ENCODE measurements around the gene VMAC.
"Not testable (repeated sequence)": the region's sequence is repeated elsewhere in the genome, so short reads cannot be mapped to it uniquely, and the experiment has no call there.

VMAC gene

GRCh38 chr19:5904352-5905113, at the start of gene VMAC:
TSS of gene VMAC (plus strand) at chr19:5904872. CDS start at chr19:5904891, 19 bp downstream.
- peak; percentile 100 for DNase-seq
- no peak for TF ChIP-seq POLR2A (IDR thresholded peaks at IDR 0.05; ENCODE audit: low read length)
- no peak for TF ChIP-seq GATA1 (IDR thresholded peaks at IDR 0.05; ENCODE audit: low read depth, low read length)

- not testable (repeated sequence) for DNase-seq
Measured at GRCh38 chr19:5855151-5855550, 49.5 kb upstream of the VMAC start.

GRCh38 chr19:5857203-5858081, 47.2 kb upstream of the VMAC start:
- no peak for DNase-seq
- TF ChIP-seq POLR2A (IDR thresholded peaks at IDR 0.05; ENCODE audit: low read length) = no peak

- DNase-seq = no peak
- TF ChIP-seq POLR2A (IDR thresholded peaks at IDR 0.05; ENCODE audit: low read length) (no peak), GATA1 (IDR thresholded peaks at IDR 0.05; ENCODE audit: low read depth, low read length) (no peak)
Measured at GRCh38 chr19:5863030-5863665, 41.5 kb upstream of the VMAC start.

- TF ChIP-seq GATA1 (IDR thresholded peaks at IDR 0.05; ENCODE audit: low read depth, low read length) = no peak
- TF ChIP-seq POLR2A (IDR thresholded peaks at IDR 0.05; ENCODE audit: low read length) = no peak
- no peak for DNase-seq
Measured at GRCh38 chr19:5864013-5864720, 40.5 kb upstream of the VMAC start.

- DNase-seq = no peak
- TF ChIP-seq GATA1 (IDR thresholded peaks at IDR 0.05; ENCODE audit: low read depth, low read length) (no peak), POLR2A (IDR thresholded peaks at IDR 0.05; ENCODE audit: low read length) (no peak)
Measured at GRCh38 chr19:5864725-5865486, 39.8 kb upstream of the VMAC start.

- TF ChIP-seq GATA1 (IDR thresholded peaks at IDR 0.05; ENCODE audit: low read depth, low read length) = no peak
- no peak for TF ChIP-seq POLR2A (IDR thresholded peaks at IDR 0.05; ENCODE audit: low read length)
Measured at GRCh38 chr19:5865772-5866171, 38.9 kb upstream of the VMAC start.

GRCh38 chr19:5867201-5868136, 37.2 kb upstream of the VMAC start:
- no peak for TF ChIP-seq GATA1 (IDR thresholded peaks at IDR 0.05; ENCODE audit: low read depth, low read length)
- TF ChIP-seq POLR2A (IDR thresholded peaks at IDR 0.05; ENCODE audit: low read length) = no peak
- no peak for DNase-seq

More at GRCh38 chr19:5865772-5866171, 38.9 kb upstream of the VMAC start:
- DNase-seq = no peak

GRCh38 chr19:5870986-5871394, 33.7 kb upstream of the VMAC start:
- TF ChIP-seq POLR2A (IDR thresholded peaks at IDR 0.05; ENCODE audit: low read length) = no peak
- TF ChIP-seq GATA1 (IDR thresholded peaks at IDR 0.05; ENCODE audit: low read depth, low read length) = no peak
- no peak for DNase-seq

GRCh38 chr19:5873617-5874199, 31.0 kb upstream of the VMAC start:
- no peak for TF ChIP-seq POLR2A (IDR thresholded peaks at IDR 0.05; ENCODE audit: low read length)
- no peak for TF ChIP-seq GATA1 (IDR thresholded peaks at IDR 0.05; ENCODE audit: low read depth, low read length)
- no peak for DNase-seq

- DNase-seq = not testable (repeated sequence)
Measured at GRCh38 chr19:5874496-5874895, 30.2 kb upstream of the VMAC start.

- no peak for TF ChIP-seq GATA1 (IDR thresholded peaks at IDR 0.05; ENCODE audit: low read depth, low read length)
- TF ChIP-seq POLR2A (IDR thresholded peaks at IDR 0.05; ENCODE audit: low read length) = no peak
- DNase-seq = no peak
Measured at GRCh38 chr19:5877427-5877826, 27.2 kb upstream of the VMAC start.

Measured in erythroblast (primary cell).